ENCODE data around the gene FBXL17.

Gene FBXL17

GRCh38 chr5:108251350-108251749, 130.5 kb downstream of the FBXL17 start:
- no peak for DNase-seq

GRCh38 chr5:108249785-108250426, 132.0 kb downstream of the FBXL17 start:
- DNase-seq: no peak

- no peak for DNase-seq
Measured at GRCh38 chr5:108249095-108249784, 132.7 kb downstream of the FBXL17 start.

- DNase-seq: no peak
Measured at GRCh38 chr5:108238936-108239887, 142.7 kb downstream of the FBXL17 start.

- DNase-seq: no peak
Measured at GRCh38 chr5:108238461-108238860, 143.4 kb downstream of the FBXL17 start.

- DNase-seq: no peak
Measured at GRCh38 chr5:108233617-108234155, 148.2 kb downstream of the FBXL17 start.

GRCh38 chr5:108232805-108233204, 149.1 kb downstream of the FBXL17 start:
- no peak for DNase-seq

- DNase-seq: no peak
Measured at GRCh38 chr5:108222011-108222410, 159.9 kb downstream of the FBXL17 start.

GRCh38 chr5:108220834-108221233, 161.1 kb downstream of the FBXL17 start:
- no peak for DNase-seq

GRCh38 chr5:108216890-108217289, 165.0 kb downstream of the FBXL17 start:
- DNase-seq: no peak

GRCh38 chr5:108214857-108215256, 167.0 kb downstream of the FBXL17 start:
- DNase-seq: no peak

- no peak for DNase-seq
Measured at GRCh38 chr5:108212775-108213346, 169.0 kb downstream of the FBXL17 start.

- DNase-seq: no peak
Measured at GRCh38 chr5:108206707-108207106, 175.2 kb downstream of the FBXL17 start.

- DNase-seq: no peak
Measured at GRCh38 chr5:108201721-108202120, 180.2 kb downstream of the FBXL17 start.

GRCh38 chr5:108196276-108196675, 185.6 kb downstream of the FBXL17 start:
- no peak for DNase-seq

GRCh38 chr5:108193021-108193795, 188.7 kb downstream of the FBXL17 start:
- DNase-seq: no peak

GRCh38 chr5:108184940-108185339, 197.0 kb downstream of the FBXL17 start:
- no peak for DNase-seq

- DNase-seq: no peak
Measured at GRCh38 chr5:108181975-108182374, 199.9 kb downstream of the FBXL17 start.

GRCh38 chr5:108174286-108174685, 207.6 kb downstream of the FBXL17 start:
- DNase-seq: no peak

GRCh38 chr5:108171759-108172158, 210.1 kb downstream of the FBXL17 start:
- DNase-seq: no peak

- DNase-seq: peak in 1 of 51 donors; percentile 1
Measured at GRCh38 chr5:108168915-108169314, 213.0 kb downstream of the FBXL17 start.

Data from hypothalamus (tissue), 51 donors.